Left renal pelvis (tissue), 4 donors: ENCODE data around the gene SYMPK. TPM values are rescaled to one million over a fixed set of nuclear protein-coding genes. Genes with fewer than 3 reads are reported as not detected.
"Not testable (repeated sequence)": the region's sequence is repeated elsewhere in the genome, so short reads cannot be mapped to it uniquely, and the experiment has no call there.

Source experiments
- DNase-seq, 4 donors: peaks; one replicate each; pipeline ENCODE4 v3.0.0-alpha.2; 2013; ENCODE audit warnings: low read depth in 4 of 4, low spot score in 3 of 4
- polyA plus RNA-seq, 4 donors: library from polyadenylated mRNA; unstranded; fragments of 120-200 nt; gene quantifications; one replicate each; pipeline ENCODE4 v1.2.1, GENCODE V29; 2013; ENCODE audit not compliant: insufficient read length in 4 of 4

The SYMPK gene
- polyA plus RNA-seq, 4 donors, result 43.0 to 81.4 (median 55.5) TPM

- DNase-seq, result no peak
These were observed 48.7 kb downstream of the SYMPK start for GRCh38 chr19:45814166-45814780.

GRCh38 chr19:45812297-45812696 lies 50.6 kb downstream of the SYMPK start:
- DNase-seq, result no peak

GRCh38 chr19:45809643-45810159 lies 53.2 kb downstream of the SYMPK start:
- DNase-seq, result no peak

- DNase-seq, result no peak
These were observed 57.2 kb downstream of the SYMPK start for GRCh38 chr19:45805719-45806118.

- no peak for DNase-seq
These were observed 58.1 kb downstream of the SYMPK start for GRCh38 chr19:45804959-45805230.

- DNase-seq, result no peak
These were observed 58.6 kb downstream of the SYMPK start for GRCh38 chr19:45804140-45804958.

GRCh38 chr19:45801603-45802175 lies 61.3 kb downstream of the SYMPK start:
- no peak for DNase-seq

GRCh38 chr19:45800070-45800553 lies 62.8 kb downstream of the SYMPK start:
- DNase-seq, result no peak

- not testable (repeated sequence) for DNase-seq
These were observed 63.4 kb downstream of the SYMPK start for GRCh38 chr19:45799541-45799940.

- peak in 3 of 4 donors; percentile 51 to 66 (median 52) for DNase-seq
These were observed 63.9 kb downstream of the SYMPK start for GRCh38 chr19:45798995-45799517.

GRCh38 chr19:45794627-45795026 lies 68.3 kb downstream of the SYMPK start:
- DNase-seq, result no peak

GRCh38 chr19:45793876-45794275 lies 69.1 kb downstream of the SYMPK start:
- no peak for DNase-seq

GRCh38 chr19:45793178-45793564 lies 69.8 kb downstream of the SYMPK start:
- DNase-seq, result no peak

GRCh38 chr19:45792470-45793177 lies 70.3 kb downstream of the SYMPK start, which contains the start of gene DMWD:
Gene DMWD (minus strand): TSS chr19:45792845. CDS start chr19:45792756, 89 bp downstream.
- peak; percentile 95 to 98 (median 97) for DNase-seq

- no peak for DNase-seq
These were observed 71.0 kb downstream of the SYMPK start for GRCh38 chr19:45791744-45792469.

- no peak for DNase-seq
These were observed 72.0 kb downstream of the SYMPK start for GRCh38 chr19:45790942-45791341.

GRCh38 chr19:45789035-45789786 lies 73.7 kb downstream of the SYMPK start:
- DNase-seq, result no peak

GRCh38 chr19:45786533-45786894 lies 76.4 kb downstream of the SYMPK start:
- DNase-seq, result no peak

- no peak for DNase-seq
These were observed 77.0 kb downstream of the SYMPK start for GRCh38 chr19:45785781-45786532.
